ENCODE results near the gene HMGN4. TPM values are rescaled to one million over a fixed set of nuclear protein-coding genes. Genes with fewer than 3 reads are reported as not detected.

The HMGN4 gene
- 35.6 and 43.3 TPM in 2 replicates for total RNA-seq

DNA sequence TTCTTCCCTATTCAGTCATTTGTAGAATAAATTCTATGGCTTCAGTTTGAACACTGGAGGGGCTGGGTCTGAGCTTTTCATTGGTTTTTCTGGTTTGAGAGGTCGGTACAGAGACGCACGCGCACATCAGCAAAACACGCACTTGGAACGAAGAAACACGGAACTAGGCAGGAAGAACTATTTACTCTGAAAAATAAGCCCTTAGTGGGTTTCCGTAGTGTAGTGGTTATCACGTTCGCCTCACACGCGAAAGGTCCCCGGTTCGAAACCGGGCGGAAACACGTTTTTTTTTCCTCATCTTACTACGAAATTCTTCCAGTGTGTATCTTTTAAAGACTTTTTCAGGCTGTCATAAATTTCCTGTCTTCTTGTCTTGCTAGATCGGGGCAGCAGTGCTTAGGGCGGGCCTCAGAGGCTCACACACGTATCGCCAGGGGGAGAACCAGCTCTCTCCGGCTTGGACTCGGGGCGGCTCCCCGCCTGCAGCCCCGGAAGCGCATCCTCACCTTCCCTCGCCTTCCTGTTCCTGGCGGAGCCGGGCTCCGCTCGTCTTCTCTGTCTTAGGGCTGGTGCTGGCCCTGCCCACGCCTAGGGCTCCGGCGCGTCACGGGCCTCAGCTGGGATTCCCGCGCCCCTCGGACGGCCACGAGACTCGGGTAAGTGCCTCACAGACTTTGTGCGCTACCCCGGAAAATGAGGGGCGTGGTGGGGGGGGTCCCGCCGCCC lies at the start of gene HMGN4:
Gene HMGN4, plus strand, starts transcription at position 521 of the 726 bp plus-strand sequence. CDS start 6,841 bp downstream, outside the sequence.

DNA sequence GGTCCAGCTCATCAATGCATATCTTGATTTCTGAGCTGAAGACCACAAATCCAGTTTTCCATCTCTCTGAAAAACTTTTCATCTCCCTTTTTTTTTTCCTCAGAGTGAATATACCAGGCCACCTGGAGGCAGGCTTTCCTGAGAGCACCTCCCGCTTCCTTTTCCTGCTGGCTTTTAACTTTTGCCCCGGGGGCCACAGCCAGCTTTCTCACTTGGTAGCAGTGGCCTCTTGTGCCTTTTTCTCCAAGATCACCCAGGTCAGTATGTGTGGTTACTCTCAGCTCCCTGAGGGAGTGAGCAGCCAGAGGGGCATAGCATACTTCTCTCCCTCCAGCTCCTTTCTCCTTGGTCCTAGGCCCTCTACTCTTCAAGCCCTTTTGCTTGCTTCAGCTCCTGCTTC lies 38.1 kb upstream of the HMGN4 start, which contains the start of gene BTN1A1:
Gene BTN1A1, plus strand, starts transcription at position 202 of the 400 bp plus-strand sequence. CDS start 984 bp downstream, outside the sequence.

Other genes with a start within 250 kb of the HMGN4 start
- 8.1 and 9.1 TPM in 2 replicates for gene BTN3A2, start 173.2 kb upstream of the HMGN4 start, total RNA-seq
- 2.1 and 3.8 TPM in 2 replicates for gene BTN2A2, start 155.3 kb upstream of the HMGN4 start, total RNA-seq
- gene BTN3A1, start 136.1 kb upstream of the HMGN4 start, total RNA-seq = 6.2 and 7.8 TPM in 2 replicates
- 8.3 and 14.8 TPM in 2 replicates for gene BTN3A3, start 97.9 kb upstream of the HMGN4 start, total RNA-seq
- gene BTN2A1, start 80.4 kb upstream of the HMGN4 start, total RNA-seq = 10.5 and 12.6 TPM in 2 replicates
- gene BTN1A1, start 38.1 kb upstream of the HMGN4 start, total RNA-seq = not detected in 2 replicates
- 11.7 and 12.0 TPM in 2 replicates for gene ABT1, start 58.6 kb downstream of the HMGN4 start, total RNA-seq
- 12.0 and 12.1 TPM in 2 replicates for gene ZNF322, start 121.4 kb downstream of the HMGN4 start, total RNA-seq

All from cardiac atrium fibroblast (primary cell).